Epithelial cell of esophagus (primary cell): Measurements from ENCODE around the gene STRIP1.

ENCODE experiments used
- DNase-seq: peaks from one replicate; pipeline ENCODE4 v3.0.0; 2010; ENCODE audit warnings: low read depth
- H3K4me3 ChIP-seq: 2 replicates; pipeline ENCODE4 v1.5.1; 2011; ENCODE audit warnings: mild to moderate bottlenecking, low read length, control low read depth
- TF ChIP-seq, protein P1 (sequence below): IDR thresholded peaks from 2 replicates; pipeline ENCODE4 v1.5.1; 2011; ENCODE audit warnings: low read depth, mild to moderate bottlenecking, low read length, control low read depth, inconsistent platforms; ENCODE audit not compliant: insufficient read depth; ENCODE audit errors: missing control alignments

STRIP1 gene

DNA sequence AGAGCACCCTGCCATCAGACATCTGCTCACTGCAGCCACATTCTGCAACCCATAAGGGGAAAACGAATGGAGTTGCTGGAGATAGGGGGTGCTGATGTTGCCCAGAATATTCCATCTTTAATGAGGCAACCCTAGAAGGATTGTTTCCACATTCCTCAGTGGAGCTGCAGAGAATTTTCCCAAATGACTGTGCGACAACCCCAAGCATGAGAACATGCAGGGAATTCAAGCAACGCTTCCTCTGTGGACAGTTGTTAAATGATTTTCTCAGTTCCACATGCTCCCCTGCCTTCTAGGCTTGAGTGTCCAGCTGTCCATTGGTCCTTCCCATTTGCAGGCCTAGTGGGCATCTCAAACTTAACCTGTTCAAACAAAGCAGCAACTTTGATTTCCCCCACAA is 57.4 kb downstream of the STRIP1 start:
- TF ChIP-seq, protein P1, sequence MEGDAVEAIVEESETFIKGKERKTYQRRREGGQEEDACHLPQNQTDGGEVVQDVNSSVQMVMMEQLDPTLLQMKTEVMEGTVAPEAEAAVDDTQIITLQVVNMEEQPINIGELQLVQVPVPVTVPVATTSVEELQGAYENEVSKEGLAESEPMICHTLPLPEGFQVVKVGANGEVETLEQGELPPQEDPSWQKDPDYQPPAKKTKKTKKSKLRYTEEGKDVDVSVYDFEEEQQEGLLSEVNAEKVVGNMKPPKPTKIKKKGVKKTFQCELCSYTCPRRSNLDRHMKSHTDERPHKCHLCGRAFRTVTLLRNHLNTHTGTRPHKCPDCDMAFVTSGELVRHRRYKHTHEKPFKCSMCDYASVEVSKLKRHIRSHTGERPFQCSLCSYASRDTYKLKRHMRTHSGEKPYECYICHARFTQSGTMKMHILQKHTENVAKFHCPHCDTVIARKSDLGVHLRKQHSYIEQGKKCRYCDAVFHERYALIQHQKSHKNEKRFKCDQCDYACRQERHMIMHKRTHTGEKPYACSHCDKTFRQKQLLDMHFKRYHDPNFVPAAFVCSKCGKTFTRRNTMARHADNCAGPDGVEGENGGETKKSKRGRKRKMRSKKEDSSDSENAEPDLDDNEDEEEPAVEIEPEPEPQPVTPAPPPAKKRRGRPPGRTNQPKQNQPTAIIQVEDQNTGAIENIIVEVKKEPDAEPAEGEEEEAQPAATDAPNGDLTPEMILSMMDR, result no peak
- no peak overlapping the region for H3K4me3 ChIP-seq
- DNase-seq, result no peak

DNA sequence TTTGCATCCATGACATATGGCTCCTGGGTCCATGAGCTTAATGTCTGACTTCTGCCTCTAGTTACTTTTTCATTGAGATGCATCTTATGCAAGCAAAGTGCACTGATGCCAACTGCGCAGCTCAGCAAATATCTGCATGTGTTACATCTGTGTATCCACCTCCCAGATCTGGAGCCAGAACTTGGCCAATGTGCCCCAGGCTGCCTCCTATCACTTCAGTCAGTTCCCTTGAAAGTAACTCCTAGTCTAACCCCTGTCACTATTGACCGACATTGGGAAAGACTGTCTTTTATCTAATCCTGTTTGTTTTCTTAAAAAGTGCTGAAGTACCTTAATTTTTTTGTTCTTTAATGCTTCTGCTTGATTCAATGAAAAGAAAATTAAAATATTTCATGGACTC is 58.6 kb downstream of the STRIP1 start:
- no peak overlapping the region for H3K4me3 ChIP-seq
- TF ChIP-seq, protein P1, result no peak
- DNase-seq, result no peak

GRCh38 chr1:110094931-110095654 is 60.7 kb downstream of the STRIP1 start:
- TF ChIP-seq, protein P1, result no peak
- no peak overlapping the region for H3K4me3 ChIP-seq
- DNase-seq, result no peak

GRCh38 chr1:110097507-110098221 is 63.2 kb downstream of the STRIP1 start:
- no peak for DNase-seq
- TF ChIP-seq, protein P1, result no peak

DNA sequence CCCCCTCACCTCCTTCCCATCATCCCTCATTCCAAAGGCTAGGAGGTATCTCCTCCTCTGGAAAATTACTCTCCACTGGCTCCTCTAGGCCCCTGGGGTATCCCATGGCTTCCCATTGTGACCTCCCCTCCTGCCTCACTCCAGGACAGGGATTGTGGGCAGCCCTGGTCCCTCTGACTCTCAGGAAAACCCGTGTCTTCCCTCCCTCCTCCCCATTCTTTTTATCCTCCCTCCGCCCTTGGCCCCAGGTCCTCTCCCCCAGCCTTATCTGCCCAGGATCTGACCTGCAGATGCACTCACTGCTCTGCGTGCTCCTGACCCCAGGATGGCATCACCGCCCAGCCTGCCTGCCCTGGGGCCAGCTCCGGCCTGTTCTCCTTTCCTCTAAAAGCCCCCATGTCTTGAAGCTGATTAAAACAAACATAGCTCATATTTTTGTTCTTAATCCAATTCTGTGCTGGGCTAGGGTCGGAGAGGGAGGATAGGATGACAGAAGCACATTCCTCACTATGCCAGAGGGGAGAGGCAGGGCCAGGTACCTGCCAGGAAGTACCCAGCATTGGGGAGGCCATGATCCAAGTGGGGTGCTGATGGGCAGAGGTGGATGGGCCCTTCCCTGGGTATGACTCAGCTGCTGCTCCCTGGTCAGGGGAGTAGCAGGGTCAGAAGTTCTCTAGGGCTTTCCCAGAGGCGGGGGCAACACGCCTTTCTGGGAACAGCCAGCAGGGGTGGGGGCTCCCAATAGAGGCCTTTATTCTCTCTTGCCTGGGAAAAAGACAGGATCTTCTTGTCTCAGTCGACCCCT is 64.0 kb downstream of the STRIP1 start:
- TF ChIP-seq, protein P1, result no peak

More at GRCh38 chr1:110097507-110098221, 63.2 kb downstream of the STRIP1 start:
- H3K4me3 ChIP-seq, result no peak overlapping the region

GRCh38 chr1:110100335-110100734 is 65.9 kb downstream of the STRIP1 start:
- H3K4me3 ChIP-seq, result no peak overlapping the region
- TF ChIP-seq, protein P1, result no peak

More for the DNA sequence above, 64.0 kb downstream of the STRIP1 start:
- no peak for DNase-seq
- H3K4me3 ChIP-seq, result no peak overlapping the region

More at GRCh38 chr1:110100335-110100734, 65.9 kb downstream of the STRIP1 start:
- DNase-seq, result no peak
